22Rv1 (cell line): Measurements from ENCODE around the gene ITPR2.

Experiments used
- ZFX ChIP-seq: fragments of 450-650 bp; IDR thresholded peaks from 2 replicates; pipeline ENCODE4 v1.6.1; 2017; ENCODE audit warnings: antibody characterized with exemption, borderline replicate concordance
- TF ChIP-seq, protein P1 (sequence below): fragments of 450-650 bp; IDR thresholded peaks from 2 replicates; pipeline ENCODE4 v1.5.1; 2017; ENCODE audit warnings: mild to moderate bottlenecking

DNA sequence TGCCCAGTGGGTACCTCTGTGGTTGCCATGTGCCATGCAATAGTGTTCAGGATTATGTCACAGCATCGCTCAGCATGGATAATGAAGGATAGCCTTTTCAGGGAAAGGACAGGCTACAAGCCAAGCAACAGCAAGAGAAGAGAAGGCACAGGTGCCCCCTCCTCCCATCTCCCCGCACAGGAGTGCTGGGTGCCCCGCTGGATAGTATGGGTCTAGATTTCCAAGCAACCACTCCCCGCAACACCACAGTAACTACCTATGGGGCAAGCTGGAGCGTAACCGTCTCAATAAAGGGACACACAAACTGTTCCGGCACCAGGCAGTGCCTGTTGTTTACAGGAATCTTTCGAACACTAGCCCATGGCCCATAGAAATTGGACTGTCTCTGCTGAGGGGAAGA is 222.2 kb downstream of the ITPR2 start:
- TF ChIP-seq, protein P1, sequence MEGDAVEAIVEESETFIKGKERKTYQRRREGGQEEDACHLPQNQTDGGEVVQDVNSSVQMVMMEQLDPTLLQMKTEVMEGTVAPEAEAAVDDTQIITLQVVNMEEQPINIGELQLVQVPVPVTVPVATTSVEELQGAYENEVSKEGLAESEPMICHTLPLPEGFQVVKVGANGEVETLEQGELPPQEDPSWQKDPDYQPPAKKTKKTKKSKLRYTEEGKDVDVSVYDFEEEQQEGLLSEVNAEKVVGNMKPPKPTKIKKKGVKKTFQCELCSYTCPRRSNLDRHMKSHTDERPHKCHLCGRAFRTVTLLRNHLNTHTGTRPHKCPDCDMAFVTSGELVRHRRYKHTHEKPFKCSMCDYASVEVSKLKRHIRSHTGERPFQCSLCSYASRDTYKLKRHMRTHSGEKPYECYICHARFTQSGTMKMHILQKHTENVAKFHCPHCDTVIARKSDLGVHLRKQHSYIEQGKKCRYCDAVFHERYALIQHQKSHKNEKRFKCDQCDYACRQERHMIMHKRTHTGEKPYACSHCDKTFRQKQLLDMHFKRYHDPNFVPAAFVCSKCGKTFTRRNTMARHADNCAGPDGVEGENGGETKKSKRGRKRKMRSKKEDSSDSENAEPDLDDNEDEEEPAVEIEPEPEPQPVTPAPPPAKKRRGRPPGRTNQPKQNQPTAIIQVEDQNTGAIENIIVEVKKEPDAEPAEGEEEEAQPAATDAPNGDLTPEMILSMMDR, result no peak
- TF ChIP-seq ZFX, result no peak
